Colonic mucosa (tissue), 4 donors: ENCODE measurements around the gene NEU4. TPM values are rescaled to one million over a fixed set of nuclear protein-coding genes. Genes with fewer than 3 reads are reported as not detected.

Experiments
- DNase-seq: peaks from one replicate; pipeline ENCODE4 v3.0.0-alpha.2; 2020
- H3K27ac ChIP-seq: fragments of 200-600 bp; one replicate; pipeline ENCODE4 v1.8.0; 2021
- H3K27me3 ChIP-seq: fragments of 200-600 bp; one replicate; pipeline ENCODE4 v1.8.0; 2021
- H3K36me3 ChIP-seq: fragments of 200-600 bp; one replicate; pipeline ENCODE4 v1.8.0; 2021
- H3K4me1 ChIP-seq: fragments of 200-600 bp; one replicate; pipeline ENCODE4 v1.8.0; 2021; ENCODE audit warnings: mild to moderate bottlenecking
- H3K4me3 ChIP-seq: fragments of 200-600 bp; one replicate; pipeline ENCODE4 v1.8.0; 2021
- H3K9ac ChIP-seq, 2 donors: one replicate each; pipeline ENCODE4 v1.7.0; 2013; ENCODE audit warnings: control low read depth in 2 of 2, low read depth in 2 of 2, low read length in 2 of 2
- H3K9me3 ChIP-seq: fragments of 200-600 bp; one replicate; pipeline ENCODE4 v1.8.0; 2021
- CTCF ChIP-seq: fragments of 200-600 bp; IDR thresholded peaks from one replicate; pipeline ENCODE4 v1.8.0; 2022; ENCODE audit warnings: antibody characterized with exemption, mild to moderate bottlenecking
- intact Hi-C: fragments of 100-400 bp; cut with DNase I; formaldehyde crosslinking; loops from one replicate; pipeline ENCODE4 v1.14.1; 2022
- total RNA-seq, 2 donors: library from RNA; stranded (reverse); fragmentation: NEBNext Ultra II Directional in 1 of 2; extraction: Animal tissue kit (Norgen Biotek cat#: 25700) in 1 of 2; gene quantifications; one replicate each; pipeline ENCODE4 v1.2.1, GENCODE V29; 2021
- donor health status: healthy.
- donor health status: DM: no; HTN: no; CAD: no.
- donor health status: DM: no; HTN: no; CAD: no.

The NEU4 gene
- total RNA-seq, 2 donors from 2014 or later = 36.9 to 84.5 TPM

GRCh38 chr2:241860184-241861078, 51.4 kb downstream of the NEU4 start:
- Histone ChIP-seq H3K4me1 (peaks cover 3% of the 10 kb centered on the region), H3K27ac (peak overlapping the region; percentile 19), H3K36me3 (no peaks in the 10 kb centered on the region), H3K9me3 (no peaks in the 10 kb centered on the region), H3K4me3 (no peak overlapping the region), H3K27me3 (peaks cover 6% of the 10 kb centered on the region), H3K9ac (peak overlapping the region; percentile 21 to 44)
- no peak for DNase-seq
- no peak for TF ChIP-seq CTCF
- intact Hi-C loops = no loop called here

DNA sequence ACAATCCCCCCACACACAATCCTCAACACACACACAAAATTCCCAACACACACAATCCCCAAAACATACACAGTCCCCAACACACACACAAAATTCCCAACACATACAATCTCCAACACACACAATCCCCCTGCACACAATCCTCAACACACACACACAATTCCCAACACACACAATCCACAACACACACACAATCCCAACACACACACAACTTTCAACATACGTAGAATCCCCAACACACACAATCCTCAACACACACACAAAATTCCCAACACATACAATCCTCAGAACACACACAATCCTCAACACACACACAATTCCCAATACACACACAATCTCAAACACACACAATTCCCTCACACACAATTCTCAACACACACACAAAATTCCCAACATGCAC, 52.3 kb downstream of the NEU4 start:
- DNase-seq = no peak
- no peak for TF ChIP-seq CTCF
- H3K4me1 ChIP-seq = peaks cover 3% of the 10 kb centered on the region
- H3K36me3 ChIP-seq = no peaks in the 10 kb centered on the region
- H3K9me3 ChIP-seq = no peaks in the 10 kb centered on the region
- intact Hi-C loops = no loop called here
- peaks cover 6% of the 10 kb centered on the region for H3K27me3 ChIP-seq
- no peak overlapping the region for H3K9ac ChIP-seq
- H3K27ac ChIP-seq = no peak overlapping the region
- no peak overlapping the region for H3K4me3 ChIP-seq

DNA sequence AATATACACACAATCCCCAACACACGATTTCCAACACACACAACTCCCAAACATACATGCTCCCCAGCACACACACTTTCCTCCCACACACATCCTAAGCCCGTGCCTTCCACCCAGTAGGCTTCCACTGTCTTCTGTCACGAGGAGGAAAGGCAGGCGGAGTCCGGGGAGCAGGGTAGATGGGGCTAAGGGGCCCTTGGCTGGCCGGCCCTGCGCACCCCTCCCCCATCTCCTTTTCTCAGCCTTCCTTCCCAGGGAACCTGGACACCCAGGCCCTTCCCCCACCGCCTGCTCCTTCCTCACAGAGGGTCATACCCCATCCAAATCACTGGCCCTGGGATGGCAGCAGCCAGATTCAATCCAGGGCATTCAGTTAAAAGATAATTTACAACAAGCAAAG, 53.1 kb downstream of the NEU4 start:
- peaks cover 3% of the 10 kb centered on the region for H3K4me1 ChIP-seq
- TF ChIP-seq CTCF = no peak
- no peak for DNase-seq
- no peak overlapping the region for H3K4me3 ChIP-seq
- intact Hi-C loops = no loop called here
- H3K27ac ChIP-seq = no peak overlapping the region
- no peaks in the 10 kb centered on the region for H3K9me3 ChIP-seq
- peaks cover 14% of the 10 kb centered on the region for H3K27me3 ChIP-seq
- H3K36me3 ChIP-seq = no peaks in the 10 kb centered on the region
- H3K9ac ChIP-seq = no peak overlapping the region

GRCh38 chr2:241862775-241863535, 54.0 kb downstream of the NEU4 start:
- intact Hi-C loops = no loop called here
- no peak for DNase-seq
- no peaks in the 10 kb centered on the region for H3K9me3 ChIP-seq
- H3K4me3 ChIP-seq = no peak overlapping the region
- H3K4me1 ChIP-seq = peaks cover 3% of the 10 kb centered on the region
- no peak overlapping the region for H3K27ac ChIP-seq
- no peak overlapping the region for H3K9ac ChIP-seq
- no peaks in the 10 kb centered on the region for H3K36me3 ChIP-seq
- H3K27me3 ChIP-seq = peaks cover 17% of the 10 kb centered on the region
- no peak for TF ChIP-seq CTCF

DNA sequence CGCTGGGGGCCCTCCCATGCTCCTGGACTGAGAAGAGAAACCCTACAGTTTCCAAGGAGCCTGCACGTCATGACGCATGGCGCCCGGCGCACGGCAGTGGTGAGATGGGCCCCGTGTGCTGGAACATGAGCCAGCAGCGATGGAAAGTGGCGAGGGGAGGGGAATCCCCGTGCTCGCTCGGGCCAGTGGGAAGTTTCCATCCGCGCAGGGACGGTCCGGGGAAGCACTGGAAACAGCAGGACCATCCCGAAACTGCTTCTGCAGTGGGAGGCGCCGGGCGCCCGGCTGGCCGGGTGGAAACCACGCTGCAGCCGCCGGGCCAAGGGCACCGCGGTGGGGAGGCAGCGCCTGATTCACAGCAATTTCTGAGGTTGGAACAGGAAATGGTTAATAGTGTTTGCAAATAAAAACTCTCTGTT, 54.6 kb downstream of the NEU4 start:
- Histone ChIP-seq H3K9ac (no peak overlapping the region), H3K4me3 (no peak overlapping the region), H3K9me3 (no peaks in the 10 kb centered on the region), H3K27me3 (peaks cover 17% of the 10 kb centered on the region), H3K36me3 (no peaks in the 10 kb centered on the region), H3K27ac (no peak overlapping the region), H3K4me1 (peaks cover 3% of the 10 kb centered on the region)
- intact Hi-C loops = no loop called here
- no peak for TF ChIP-seq CTCF
- no peak for DNase-seq
